AG04450 (cell line): Measurements from ENCODE around the gene PSTPIP2. TPM values are rescaled to one million over a fixed set of nuclear protein-coding genes. Genes with fewer than 3 reads are reported as not detected.

ENCODE experiments used
- CTCF ChIA-PET: fragments of 300-600, 350-600 bp; formaldehyde crosslinking; extraction: SDS; loops from one replicate; lab custom pipeline; 2022; ENCODE audit warnings: antibody characterized with exemption, inconsistent platforms; lab: Charles Lee
- POLR2A ChIA-PET: fragments of 350-600 bp; formaldehyde crosslinking; extraction: SDS; loops from one replicate; lab custom pipeline; 2021; ENCODE audit warnings: antibody characterized with exemption, inconsistent platforms; lab: Yijun Ruan, JAX
- DNase-seq: peaks from one replicate; pipeline ENCODE4 v3.0.0-alpha.2; 2011; ENCODE audit warnings: low read depth, low spot score
- H3K27ac ChIP-seq: one replicate; pipeline ENCODE4 v1.5.1; 2012; ENCODE audit warnings: low read depth, low read length, control low read depth
- H3K27me3 ChIP-seq: one replicate; pipeline ENCODE4 v1.6.0; 2012; ENCODE audit warnings: low read length; ENCODE audit not compliant: control insufficient read depth, insufficient read depth
- H3K4me3 ChIP-seq: 2 replicates; pipeline ENCODE4 v1.5.1; 2011; ENCODE audit warnings: mild to moderate bottlenecking, low read depth, low read length, control low read depth
- H3K9me3 ChIP-seq: 2 replicates; pipeline ENCODE4 v1.5.1; 2012; ENCODE audit warnings: low read length; ENCODE audit not compliant: control insufficient read depth, insufficient read depth
- CTCF ChIP-seq: IDR thresholded peaks from 2 replicates; pipeline ENCODE4 v1.5.1; 2011; ENCODE audit warnings: low read depth, low read length, control low read depth, inconsistent platforms
- polyA plus RNA-seq: library from polyadenylated mRNA; depleted of rRNA; stranded (reverse); fragments of >200 nt; gene quantifications from 2 replicates; pipeline ENCODE4 v1.2.3, GENCODE V29; 2011

Gene PSTPIP2
- polyA plus RNA-seq, 1 experiment = 12.6 TPM

GRCh38 chr18:46080156-46080555 lies 8.1 kb upstream of the PSTPIP2 start:
- ChIA-PET CTCF (interaction anchor here (1.1 kb wide), 1 partner anchor 93 kb away, joined by 3 read pairs; a partner anchor contains a TSS), POLR2A (no interaction called here)
- no peaks in the 10 kb centered on the region for H3K27me3 ChIP-seq

GRCh38 chr18:46079336-46079735 lies 7.3 kb upstream of the PSTPIP2 start:
- no peak for TF ChIP-seq CTCF
- Histone ChIP-seq H3K9me3 (no peaks in the 10 kb centered on the region), H3K27ac (no peak overlapping the region), H3K27me3 (no peaks in the 10 kb centered on the region), H3K4me3 (no peak overlapping the region)
- no peak for DNase-seq
- ChIA-PET POLR2A (no interaction called here), CTCF (no interaction called here)

More at GRCh38 chr18:46080156-46080555, 8.1 kb upstream of the PSTPIP2 start:
- Histone ChIP-seq H3K9me3 (no peaks in the 10 kb centered on the region), H3K4me3 (no peak overlapping the region), H3K27ac (no peak overlapping the region)
- no peak for TF ChIP-seq CTCF
- DNase-seq = no peak

GRCh38 chr18:46073474-46074331 lies 1.6 kb upstream of the PSTPIP2 start:
- ChIA-PET CTCF (interaction anchor here (0.7 to 2.6 kb wide), 48 partner anchors 10 to 454 kb away, joined by 3 to 60 read pairs (median 4); a partner anchor contains a TSS), POLR2A (interaction anchor here (0.7 to 1.0 kb wide), 3 partner anchors 10 to 99 kb away, joined by 6 to 9 read pairs (median 6); no protein-coding TSS in a partner anchor)
- no peak for DNase-seq
- peak; percentile 61 for TF ChIP-seq CTCF
- Histone ChIP-seq H3K4me3 (no peak overlapping the region), H3K27me3 (no peaks in the 10 kb centered on the region), H3K27ac (no peak overlapping the region), H3K9me3 (no peaks in the 10 kb centered on the region)

- no peaks in the 10 kb centered on the region for H3K27me3 ChIP-seq
- no peaks in the 10 kb centered on the region for H3K9me3 ChIP-seq
- ChIA-PET CTCF (interaction anchor here (0.5 to 2.6 kb wide), 30 partner anchors 10 to 485 kb away, joined by 3 to 60 read pairs (median 4); no protein-coding TSS in a partner anchor), POLR2A (interaction anchor here (0.6 kb wide), 1 partner anchor 84 kb away, joined by 4 read pairs; no protein-coding TSS in a partner anchor)
- H3K27ac ChIP-seq = no peak overlapping the region
- TF ChIP-seq CTCF = no peak
- DNase-seq = no peak
- H3K4me3 ChIP-seq = no peak overlapping the region
Observed at GRCh38 chr18:46072959-46073358, 899 bp upstream of the PSTPIP2 start.
